ENCODE measurements around the gene TMEM101.

TMEM101 gene

DNA sequence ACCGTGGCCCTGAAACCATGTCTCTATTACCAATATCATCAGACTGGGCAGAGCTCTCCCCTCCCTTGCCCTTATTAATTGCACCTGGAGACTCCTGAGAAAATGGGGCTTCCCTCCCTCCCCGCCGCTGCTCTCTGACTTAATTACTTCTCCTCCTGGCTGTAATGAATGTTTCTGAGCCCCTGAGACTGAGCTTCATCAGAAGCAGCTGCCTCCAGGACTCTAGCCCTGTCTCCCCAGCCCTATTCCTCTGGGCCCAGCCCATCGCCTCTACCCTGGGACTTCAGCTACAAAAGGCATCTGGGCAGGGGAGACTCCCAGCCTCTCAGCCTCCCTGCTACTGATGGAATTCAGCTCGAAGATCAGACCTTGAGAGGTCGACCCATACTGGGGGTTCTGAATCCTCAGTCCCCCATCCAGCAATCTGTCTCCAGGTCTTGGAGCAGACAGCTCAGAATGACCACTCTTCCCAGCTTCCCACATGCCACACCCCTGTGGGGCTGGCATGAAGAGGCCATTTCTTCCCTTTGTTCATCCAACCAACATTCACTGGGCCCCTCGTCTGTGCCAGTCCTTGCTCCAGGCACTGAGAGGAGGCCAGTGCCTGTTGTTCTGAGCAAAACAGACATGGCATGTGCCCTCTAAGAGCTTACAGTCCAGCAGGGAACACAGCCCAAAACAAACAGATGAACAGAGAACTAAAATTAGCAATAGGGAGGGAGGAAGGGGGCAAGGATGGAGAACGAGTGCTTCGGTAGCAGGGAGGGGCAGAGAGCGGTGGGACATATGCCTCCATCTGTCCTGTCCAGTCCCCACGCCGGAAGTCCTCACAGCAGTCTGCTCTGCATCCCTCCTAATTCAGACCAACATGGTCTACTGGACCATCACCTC, 27.4 kb downstream of the TMEM101 start:
- Histone ChIP-seq H3K36me3 (ENCODE audit: control insufficient read depth, insufficient read depth, low read length) (no peaks in the 10 kb centered on the region), H3K27ac (ENCODE audit: low read length) (no peak overlapping the region), H3K4me3 (ENCODE audit: low read length) (no peak overlapping the region), H3K4me1 (ENCODE audit: control insufficient read depth, insufficient read depth, low read length) (no peaks in the 10 kb centered on the region), H3K27me3 (ENCODE audit: control insufficient read depth, insufficient read depth, low read length) (no peaks in the 10 kb centered on the region; the same call in 1 of the 2 replicates), H3K9me3 (ENCODE audit: control insufficient read depth, insufficient read depth, low read length) (no peaks in the 10 kb centered on the region)
- WGBS (ENCODE audit: insufficient coverage, insufficient read length) = no CpG with 5 or more reads among the region's 12 CpGs
- DNase-seq (ENCODE audit: low read depth, low spot score) = no peak

- no peaks in the 10 kb centered on the region for H3K36me3 ChIP-seq (ENCODE audit: control insufficient read depth, insufficient read depth, low read length)
- WGBS (ENCODE audit: insufficient coverage, insufficient read length) = no CpG with 5 or more reads among the region's 7 CpGs
- H3K9me3 ChIP-seq (ENCODE audit: control insufficient read depth, insufficient read depth, low read length) = no peaks in the 10 kb centered on the region
- no peak overlapping the region for H3K27ac ChIP-seq (ENCODE audit: low read length)
- no peak for DNase-seq (ENCODE audit: low read depth, low spot score)
- no peaks in the 10 kb centered on the region for H3K4me1 ChIP-seq (ENCODE audit: control insufficient read depth, insufficient read depth, low read length)
- no peak overlapping the region for H3K4me3 ChIP-seq (ENCODE audit: low read length)
- H3K27me3 ChIP-seq (ENCODE audit: control insufficient read depth, insufficient read depth, low read length) = no peaks in the 10 kb centered on the region; the same call in 1 of the 2 replicates
Measured at GRCh38 chr17:43986225-43986981, 28.4 kb downstream of the TMEM101 start.

GRCh38 chr17:43984521-43984920, 30.2 kb downstream of the TMEM101 start:
- DNase-seq (ENCODE audit: low read depth, low spot score) = no peak
- H3K27me3 ChIP-seq (ENCODE audit: control insufficient read depth, insufficient read depth, low read length) = no peaks in the 10 kb centered on the region; the same call in 1 of the 2 replicates
- no peaks in the 10 kb centered on the region for H3K9me3 ChIP-seq (ENCODE audit: control insufficient read depth, insufficient read depth, low read length)
- no peaks in the 10 kb centered on the region for H3K4me1 ChIP-seq (ENCODE audit: control insufficient read depth, insufficient read depth, low read length)
- H3K27ac ChIP-seq (ENCODE audit: low read length) = no peak overlapping the region
- H3K36me3 ChIP-seq (ENCODE audit: control insufficient read depth, insufficient read depth, low read length) = no peaks in the 10 kb centered on the region
- no peak overlapping the region; the same call in 1 of the 2 replicates for H3K4me3 ChIP-seq (ENCODE audit: low read length)
- WGBS (ENCODE audit: insufficient coverage, insufficient read length) = no CpG with 5 or more reads among the region's 8 CpGs

GRCh38 chr17:43983515-43984411, 31.0 kb downstream of the TMEM101 start:
- no CpG with 5 or more reads among the region's 78 CpGs for WGBS (ENCODE audit: insufficient coverage, insufficient read length)
- Histone ChIP-seq H3K4me3 (ENCODE audit: low read length) (peak overlapping the region; percentile 65; the same call in 1 of the 2 replicates), H3K4me1 (ENCODE audit: control insufficient read depth, insufficient read depth, low read length) (no peaks in the 10 kb centered on the region), H3K27me3 (ENCODE audit: control insufficient read depth, insufficient read depth, low read length) (no peaks in the 10 kb centered on the region; the same call in 1 of the 2 replicates), H3K36me3 (ENCODE audit: control insufficient read depth, insufficient read depth, low read length) (no peaks in the 10 kb centered on the region), H3K27ac (ENCODE audit: low read length) (no peak overlapping the region), H3K9me3 (ENCODE audit: control insufficient read depth, insufficient read depth, low read length) (no peaks in the 10 kb centered on the region)
- DNase-seq (ENCODE audit: low read depth, low spot score) = no peak

DNA sequence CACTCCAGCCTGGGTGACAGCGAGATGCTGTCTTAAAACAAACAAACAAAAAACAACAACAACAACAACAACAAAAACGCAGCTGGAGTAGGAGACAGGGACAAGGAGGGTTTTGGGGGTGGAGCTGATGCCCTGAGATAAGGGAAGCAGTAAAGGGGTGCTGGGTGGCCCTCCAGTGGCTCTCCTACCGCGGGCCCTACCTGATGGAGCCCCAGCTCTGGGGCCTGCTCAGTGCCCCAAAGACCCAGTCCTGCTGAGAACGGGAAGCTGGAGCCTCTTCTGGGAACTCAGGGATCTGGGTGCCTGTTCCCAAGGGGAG, 31.6 kb downstream of the TMEM101 start:
- Histone ChIP-seq H3K27me3 (ENCODE audit: control insufficient read depth, insufficient read depth, low read length) (no peaks in the 10 kb centered on the region; the same call in 1 of the 2 replicates), H3K36me3 (ENCODE audit: control insufficient read depth, insufficient read depth, low read length) (no peaks in the 10 kb centered on the region), H3K4me3 (ENCODE audit: low read length) (no peak overlapping the region; the same call in 1 of the 2 replicates), H3K27ac (ENCODE audit: low read length) (no peak overlapping the region), H3K4me1 (ENCODE audit: control insufficient read depth, insufficient read depth, low read length) (no peaks in the 10 kb centered on the region), H3K9me3 (ENCODE audit: control insufficient read depth, insufficient read depth, low read length) (no peaks in the 10 kb centered on the region)
- no peak for DNase-seq (ENCODE audit: low read depth, low spot score)
- WGBS (ENCODE audit: insufficient coverage, insufficient read length) = no CpG with 5 or more reads among the region's 5 CpGs

GRCh38 chr17:43982171-43982570, 32.6 kb downstream of the TMEM101 start:
- H3K4me1 ChIP-seq (ENCODE audit: control insufficient read depth, insufficient read depth, low read length) = no peaks in the 10 kb centered on the region
- H3K27me3 ChIP-seq (ENCODE audit: control insufficient read depth, insufficient read depth, low read length) = no peaks in the 10 kb centered on the region; the same call in 1 of the 2 replicates
- no peak overlapping the region for H3K27ac ChIP-seq (ENCODE audit: low read length)
- DNase-seq (ENCODE audit: low read depth, low spot score) = no peak
- H3K9me3 ChIP-seq (ENCODE audit: control insufficient read depth, insufficient read depth, low read length) = no peaks in the 10 kb centered on the region
- H3K36me3 ChIP-seq (ENCODE audit: control insufficient read depth, insufficient read depth, low read length) = no peaks in the 10 kb centered on the region
- WGBS (ENCODE audit: insufficient coverage, insufficient read length) = no CpG with 5 or more reads among the region's 2 CpGs
- H3K4me3 ChIP-seq (ENCODE audit: low read length) = no peak overlapping the region

GRCh38 chr17:43979671-43980070, 35.1 kb downstream of the TMEM101 start:
- WGBS (ENCODE audit: insufficient coverage, insufficient read length) = no CpG with 5 or more reads among the region's 4 CpGs
- H3K36me3 ChIP-seq (ENCODE audit: control insufficient read depth, insufficient read depth, low read length) = no peaks in the 10 kb centered on the region
- H3K4me1 ChIP-seq (ENCODE audit: control insufficient read depth, insufficient read depth, low read length) = no peaks in the 10 kb centered on the region
- H3K27me3 ChIP-seq (ENCODE audit: control insufficient read depth, insufficient read depth, low read length) = no peaks in the 10 kb centered on the region; the same call in 1 of the 2 replicates
- no peak overlapping the region for H3K4me3 ChIP-seq (ENCODE audit: low read length)
- H3K27ac ChIP-seq (ENCODE audit: low read length) = no peak overlapping the region
- no peak for DNase-seq (ENCODE audit: low read depth, low spot score)
- H3K9me3 ChIP-seq (ENCODE audit: control insufficient read depth, insufficient read depth, low read length) = no peaks in the 10 kb centered on the region

GRCh38 chr17:43979011-43979410, 35.8 kb downstream of the TMEM101 start:
- Histone ChIP-seq H3K4me3 (ENCODE audit: low read length) (no peak overlapping the region), H3K4me1 (ENCODE audit: control insufficient read depth, insufficient read depth, low read length) (no peaks in the 10 kb centered on the region), H3K27me3 (ENCODE audit: control insufficient read depth, insufficient read depth, low read length) (no peaks in the 10 kb centered on the region; the same call in 1 of the 2 replicates), H3K36me3 (ENCODE audit: control insufficient read depth, insufficient read depth, low read length) (no peaks in the 10 kb centered on the region), H3K27ac (ENCODE audit: low read length) (no peak overlapping the region), H3K9me3 (ENCODE audit: control insufficient read depth, insufficient read depth, low read length) (no peaks in the 10 kb centered on the region)
- DNase-seq (ENCODE audit: low read depth, low spot score) = no peak
- WGBS (ENCODE audit: insufficient coverage, insufficient read length) = no CpG with 5 or more reads among the region's 7 CpGs

GRCh38 chr17:43978078-43978477, 36.7 kb downstream of the TMEM101 start:
- Histone ChIP-seq H3K27ac (ENCODE audit: low read length) (no peak overlapping the region), H3K9me3 (ENCODE audit: control insufficient read depth, insufficient read depth, low read length) (no peaks in the 10 kb centered on the region), H3K36me3 (ENCODE audit: control insufficient read depth, insufficient read depth, low read length) (no peaks in the 10 kb centered on the region), H3K4me3 (ENCODE audit: low read length) (no peak overlapping the region), H3K27me3 (ENCODE audit: control insufficient read depth, insufficient read depth, low read length) (no peaks in the 10 kb centered on the region; the same call in 1 of the 2 replicates), H3K4me1 (ENCODE audit: control insufficient read depth, insufficient read depth, low read length) (no peaks in the 10 kb centered on the region)
- DNase-seq (ENCODE audit: low read depth, low spot score) = no peak
- no CpG with 5 or more reads among the region's 2 CpGs for WGBS (ENCODE audit: insufficient coverage, insufficient read length)
